ENCODE data around the gene MALT1. TPM values are rescaled to one million over a fixed set of nuclear protein-coding genes. Genes with fewer than 3 reads are reported as not detected.
A peak's percentile ranks its signal among the peaks of the same experiment; 100 is the strongest.

MALT1 gene
- total and polyA plus RNA-seq, 9 of the 15 experiments (the other 6 are each of a cell fraction or from before 2014, with no cell fraction given): 0.14 to 1.6 (median 0.32) TPM

GRCh38 chr18:58698701-58699193 lies 27.5 kb downstream of the MALT1 start:
- 0% methylated on average over 2 of the region's 2 CpGs for WGBS (ENCODE audit: insufficient coverage, low coverage, missing lambda C conversion rate)
- ATAC-seq (no peak), DNase-seq (ENCODE audit: extremely low read depth in 1 of 4, low spot score in 3 of 4) (peak in 1 of 4 experiments; percentile 2), FAIRE-seq (no peak)
- Histone ChIP-seq H3K36me3 (ENCODE audit: control insufficient read depth, insufficient read depth, low read length) (no peaks in the 10 kb centered on the region), H4K20me1 (replicated peaks; ENCODE audit: control insufficient read depth, insufficient read depth, low read length) (no peaks in the 10 kb centered on the region), H3K4me2 (ENCODE audit: insufficient read depth, low read length) (no peak overlapping the region), H3K4me1 (replicated peaks in 1 of 2; ENCODE audit: control insufficient read depth in 2 of 2, insufficient read depth in 2 of 2, low read length in 2 of 2) (peaks cover 0 to 3% of the 10 kb centered on the region in 2 experiments; a peak in 2 of 5 replicates), H3K9me3 (replicated peaks; ENCODE audit: control insufficient read depth, insufficient read depth, low read depth, low read length) (no peaks in the 10 kb centered on the region), H3K4me3 (no peak overlapping the region), H3K27me3 (ENCODE audit: control insufficient read depth in 2 of 2, insufficient read depth in 2 of 2, low read length in 2 of 2) (no peaks in the 10 kb centered on the region), H3K9me1 (ENCODE audit: control insufficient read depth, insufficient read depth, low read length) (no peaks in the 10 kb centered on the region), H3K79me2 (ENCODE audit: control insufficient read depth, insufficient read depth, low read length) (no peaks in the 10 kb centered on the region), H3K27ac (ENCODE audit: extremely low read depth, low read depth, low read length) (no peak overlapping the region), H2AFZ (ENCODE audit: low read depth, low read length) (no peak overlapping the region), H3K9ac (ENCODE audit: insufficient read depth in 1 of 2, low read depth in 2 of 2, low read length in 2 of 2) (no peak overlapping the region)
- CTCF ChIA-PET (ENCODE audit: low intra/inter-chr PET ratio): no interaction called here
- BruUV-seq (replicated peaks): no TSS peak
- POLR2A ChIA-PET: no interaction called here
- TF ChIP-seq MEIS2 (IDR thresholded peaks at IDR 0.05; ENCODE audit: partially characterized antibody) (peak; percentile 26), ZFX (CRISPR knock-in tag; IDR thresholded peaks at IDR 0.05) (no peak), ZNF507 (tag; conservative IDR thresholded peaks at IDR 0.05) (no peak), ARHGAP35 (IDR thresholded peaks at IDR 0.05; ENCODE audit: partially characterized antibody) (no peak), TCF3 (CRISPR knock-in tag; IDR thresholded peaks at IDR 0.05) (peak; percentile 76), ARNT (IDR thresholded peaks at IDR 0.05) (no peak), TCF7L2 (IDR thresholded peaks at IDR 0.05; ENCODE audit: low read depth, low read length) (no peak), TFE3 (CRISPR knock-in tag; IDR thresholded peaks at IDR 0.05) (no peak), ZNF444 (CRISPR knock-in tag; IDR thresholded peaks at IDR 0.05) (no peak), HEY1 (CRISPR knock-in tag; IDR thresholded peaks at IDR 0.05; ENCODE audit: borderline replicate concordance) (no peak), BRF2 (IDR thresholded peaks at IDR 0.05; ENCODE audit: borderline replicate concordance, insufficient read depth, insufficient read length) (no peak), POLR2G (IDR thresholded peaks at IDR 0.05; ENCODE audit: low read depth, low read length) (no peak), PBX2 (CRISPR knock-in tag; IDR thresholded peaks at IDR 0.05; ENCODE audit: low read depth) (no peak), PBX2 (tag; conservative IDR thresholded peaks at IDR 0.05; ENCODE audit: low read depth) (peak; percentile 74), FOXM1 (IDR thresholded peaks at IDR 0.05; ENCODE audit: low read depth) (no peak), FOXM1 (CRISPR knock-in tag; IDR thresholded peaks at IDR 0.05; ENCODE audit: low read depth) (no peak), XRCC4 (IDR thresholded peaks at IDR 0.05; ENCODE audit: extremely low read depth, insufficient read depth, insufficient read length) (no peak), DMBX1 (CRISPR knock-in tag; IDR thresholded peaks at IDR 0.05; ENCODE audit: borderline replicate concordance) (peak; percentile 42; the same call in 1 of the 2 replicates)
- in situ Hi-C loops (cut with MboI) (no loop called here), intact Hi-C loops (cut with micrococcal nuclease) (no loop called here)

Data from K562 (cell line).